ENCODE data around the gene PHLDB3. TPM values are rescaled to one million over a fixed set of nuclear protein-coding genes. Genes with fewer than 3 reads are reported as not detected.

PHLDB3 gene
- total RNA-seq, 4 donors from 2014 or later: 10.3 to 16.2 (median 12.6) TPM

- Histone ChIP-seq H3K4me3 (peak overlapping the region; percentile 49 to 56 (median 52)), H3K9me3 (no peaks in the 10 kb centered on the region), H3K36me3 (peaks cover 0 to 18% (median 0%) of the 10 kb centered on the region in 4 donors), H3K27ac (replicated peaks in 1 of 4) (peak overlapping the region; percentile 79 to 84 (median 84)), H3K4me1 (peaks cover 11 to 26% (median 16%) of the 10 kb centered on the region in 4 donors), H3K27me3 (no peaks in the 10 kb centered on the region)
- no peak for DNase-seq (ENCODE audit: extremely low spot score)
- WGBS: 56% methylated on average over 4 of the region's 4 CpGs
- intact Hi-C loops (cut with DNase I): no loop called here
- TF ChIP-seq POLR2A (IDR thresholded peaks at IDR 0.05; ENCODE audit: low read depth) (no peak), EP300 (IDR thresholded peaks at IDR 0.05) (no peak), CTCF (IDR thresholded peaks at IDR 0.05) (no peak), POLR2AphosphoS5 (IDR thresholded peaks at IDR 0.05) (no peak)
These were observed 30.1 kb downstream of the PHLDB3 start for GRCh38 chr19:43474487-43474886.

DNA sequence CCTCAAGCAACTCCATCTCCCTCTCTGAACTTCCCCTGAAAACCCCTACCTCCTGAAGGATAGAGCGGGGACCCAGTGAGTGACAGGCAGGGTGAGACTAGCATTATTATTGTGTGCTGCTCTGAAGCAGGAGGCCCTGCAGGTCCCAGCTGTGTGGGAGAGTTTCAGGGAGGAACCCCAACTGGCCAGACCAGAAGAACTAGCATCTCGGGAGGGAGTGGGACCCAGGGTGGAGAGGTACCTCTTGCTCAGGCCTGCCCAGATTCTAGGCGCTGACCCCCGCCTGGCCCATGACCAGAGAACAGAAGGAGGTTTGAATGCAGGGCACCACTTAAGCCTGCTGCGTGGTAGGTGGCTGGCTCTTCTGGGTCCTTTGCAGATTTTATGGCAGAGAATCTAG lies 33.5 kb downstream of the PHLDB3 start:
- peaks cover 11 to 19% (median 16%) of the 10 kb centered on the region in 4 donors for H3K4me1 ChIP-seq
- WGBS: 100% methylated on average over 2 of the region's 5 CpGs
- H3K9me3 ChIP-seq: no peaks in the 10 kb centered on the region
- TF ChIP-seq CTCF (IDR thresholded peaks at IDR 0.05): no peak
- TF ChIP-seq EP300 (IDR thresholded peaks at IDR 0.05): no peak
- no peak for TF ChIP-seq POLR2AphosphoS5 (IDR thresholded peaks at IDR 0.05)
- TF ChIP-seq POLR2A (IDR thresholded peaks at IDR 0.05; ENCODE audit: low read depth): no peak
- intact Hi-C loops (cut with DNase I): no loop called here
- no peak overlapping the region for H3K4me3 ChIP-seq
- DNase-seq (ENCODE audit: extremely low spot score): no peak
- H3K27me3 ChIP-seq: no peaks in the 10 kb centered on the region
- H3K36me3 ChIP-seq: no peaks in the 10 kb centered on the region
- H3K27ac ChIP-seq (replicated peaks in 1 of 4): no peak overlapping the region

GRCh38 chr19:43470288-43470687 lies 34.3 kb downstream of the PHLDB3 start:
- no peaks in the 10 kb centered on the region for H3K9me3 ChIP-seq
- no peak for DNase-seq (ENCODE audit: extremely low spot score)
- H3K27me3 ChIP-seq: no peaks in the 10 kb centered on the region
- no peaks in the 10 kb centered on the region for H3K36me3 ChIP-seq
- no peak for TF ChIP-seq CTCF (IDR thresholded peaks at IDR 0.05)
- TF ChIP-seq POLR2A (IDR thresholded peaks at IDR 0.05; ENCODE audit: low read depth): no peak
- no peak for TF ChIP-seq POLR2AphosphoS5 (IDR thresholded peaks at IDR 0.05)
- no peak for TF ChIP-seq EP300 (IDR thresholded peaks at IDR 0.05)
- no peak overlapping the region for H3K4me3 ChIP-seq
- 72% methylated on average over 10 of the region's 10 CpGs for WGBS
- no peak overlapping the region for H3K27ac ChIP-seq (replicated peaks in 1 of 4)
- H3K4me1 ChIP-seq: peaks cover 7 to 17% (median 15%) of the 10 kb centered on the region in 4 donors
- intact Hi-C loops (cut with DNase I): no loop called here

DNA sequence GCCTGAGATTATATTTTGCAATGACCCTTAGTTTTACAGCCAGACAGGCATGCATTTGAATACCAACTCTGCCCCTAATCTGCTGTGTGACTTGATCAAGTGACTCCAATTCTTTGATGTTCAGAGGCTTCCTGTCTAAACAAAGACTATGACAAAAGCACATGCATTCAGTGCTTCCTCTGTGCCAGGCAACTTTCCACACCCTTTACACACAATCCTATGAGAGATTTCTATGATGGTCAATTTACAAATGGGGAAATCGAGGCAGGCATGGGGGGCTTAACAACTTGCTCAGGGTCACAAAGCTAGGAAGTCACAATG lies 35.4 kb downstream of the PHLDB3 start:
- Histone ChIP-seq H3K4me1 (peaks cover 6 to 18% (median 17%) of the 10 kb centered on the region in 4 donors), H3K27ac (replicated peaks in 1 of 4) (no peak overlapping the region), H3K9me3 (no peaks in the 10 kb centered on the region), H3K4me3 (no peak overlapping the region), H3K27me3 (no peaks in the 10 kb centered on the region), H3K36me3 (no peaks in the 10 kb centered on the region)
- 70% methylated on average over 1 of the region's 1 CpG for WGBS
- intact Hi-C loops (cut with DNase I): no loop called here
- TF ChIP-seq CTCF (IDR thresholded peaks at IDR 0.05) (no peak), POLR2AphosphoS5 (IDR thresholded peaks at IDR 0.05) (no peak), EP300 (IDR thresholded peaks at IDR 0.05) (no peak), POLR2A (IDR thresholded peaks at IDR 0.05; ENCODE audit: low read depth) (no peak)
- no peak for DNase-seq (ENCODE audit: extremely low spot score)
